Activated CD4-positive, CD25-positive, alpha-beta regulatory T cell treated with anti-CD3 and anti-CD28 coated beads, Interleukin-2, amount 50 U/mL, for 24 hours (primary cell): ENCODE data around the gene PLPP2.
A peak's percentile ranks its signal among the peaks of the same experiment; 100 is the strongest.
"Not testable (repeated sequence)": the region's sequence is repeated elsewhere in the genome, so short reads cannot be mapped to it uniquely, and the experiment has no call there.

ENCODE experiments used
- ATAC-seq, 2 donors: fragments of 150-1000 bp; cut with Tn5 transposase; one replicate each; pipeline ENCODE4 v1.10.0; 2021; ENCODE audit warnings: mild to moderate bottlenecking in 1 of 2, moderate library complexity in 1 of 2

The PLPP2 gene

DNA sequence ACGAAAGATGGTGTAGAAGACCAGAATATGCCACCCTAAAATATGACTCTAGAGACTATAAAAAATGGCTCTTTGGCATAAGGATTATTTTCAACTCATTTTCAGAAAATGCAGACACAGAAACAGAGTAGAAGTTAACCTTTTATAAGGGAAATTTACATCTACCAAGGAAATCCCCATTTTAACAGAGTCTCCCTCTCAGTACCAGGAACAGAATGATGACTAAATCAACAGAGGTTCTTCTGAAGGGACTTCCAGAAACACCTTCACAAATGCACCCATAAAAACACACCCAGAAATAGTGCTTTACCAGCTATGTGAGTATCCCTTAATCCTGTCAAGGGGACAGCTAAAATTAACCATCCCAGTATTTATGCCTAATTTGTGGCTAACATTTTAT lies 29.1 kb downstream of the PLPP2 start:
- ATAC-seq = peak; percentile 64 to 73

GRCh38 chr19:256804-257203 lies 34.4 kb downstream of the PLPP2 start:
- ATAC-seq = not testable (repeated sequence)

- not testable (repeated sequence) for ATAC-seq
Measured at GRCh38 chr19:252421-253186, 38.6 kb downstream of the PLPP2 start.

GRCh38 chr19:246551-246950 lies 44.7 kb downstream of the PLPP2 start:
- no peak for ATAC-seq

GRCh38 chr19:245900-246299 lies 45.3 kb downstream of the PLPP2 start:
- not testable (repeated sequence) for ATAC-seq

DNA sequence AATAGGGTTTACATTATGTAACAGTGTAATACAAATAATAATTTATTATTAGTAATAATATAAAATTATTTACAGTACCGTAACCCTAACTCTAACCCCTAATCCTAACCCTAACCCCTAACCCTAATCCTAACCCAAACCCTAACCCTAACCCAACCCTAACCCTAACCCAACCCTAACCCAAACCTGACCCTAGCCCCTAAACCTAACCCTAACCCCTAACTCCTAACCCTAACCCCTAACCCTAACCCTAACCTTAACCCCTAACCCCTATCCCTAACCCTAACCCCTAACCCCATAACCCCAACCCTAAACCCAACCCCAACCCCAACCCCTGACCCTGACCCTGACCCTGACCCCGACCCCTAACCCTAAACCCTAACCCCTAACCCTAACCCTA lies 45.7 kb downstream of the PLPP2 start:
- no peak for ATAC-seq
